HG03457 (cell line): ENCODE results near the gene PPP6R3.
"Not testable (repeated sequence)": the region's sequence is repeated elsewhere in the genome, so short reads cannot be mapped to it uniquely, and the experiment has no call there.

Experiments
- ATAC-seq: cut with Tn5 transposase; IDR thresholded peaks from one replicate; pipeline ENCODE4 v1.9.1; 2021; ENCODE audit warnings: moderate number of reproducible peaks; ENCODE audit not compliant: unreplicated experiment

PPP6R3 gene

GRCh38 chr11:68523033-68523432 lies 62.5 kb downstream of the PPP6R3 start:
- ATAC-seq = no peak

GRCh38 chr11:68523743-68524142 lies 63.2 kb downstream of the PPP6R3 start:
- no peak for ATAC-seq

GRCh38 chr11:68524213-68524612 lies 63.7 kb downstream of the PPP6R3 start:
- no peak for ATAC-seq

- ATAC-seq = no peak
Measured at GRCh38 chr11:68524681-68525080, 64.1 kb downstream of the PPP6R3 start.

GRCh38 chr11:68525336-68525735 lies 64.8 kb downstream of the PPP6R3 start:
- no peak for ATAC-seq

- ATAC-seq = no peak
Measured at GRCh38 chr11:68525930-68526329, 65.4 kb downstream of the PPP6R3 start.

- no peak for ATAC-seq
Measured at GRCh38 chr11:68527585-68527984, 67.0 kb downstream of the PPP6R3 start.

GRCh38 chr11:68528630-68529029 lies 68.1 kb downstream of the PPP6R3 start:
- no peak for ATAC-seq

GRCh38 chr11:68531129-68531693 lies 70.7 kb downstream of the PPP6R3 start:
- ATAC-seq = no peak

- ATAC-seq = no peak
Measured at GRCh38 chr11:68532727-68533369, 72.3 kb downstream of the PPP6R3 start.

- ATAC-seq = no peak
Measured at GRCh38 chr11:68533945-68534344, 73.4 kb downstream of the PPP6R3 start.

- ATAC-seq = no peak
Measured at GRCh38 chr11:68535098-68535497, 74.5 kb downstream of the PPP6R3 start.

GRCh38 chr11:68536706-68537105 lies 76.2 kb downstream of the PPP6R3 start:
- no peak for ATAC-seq

GRCh38 chr11:68538025-68538424 lies 77.5 kb downstream of the PPP6R3 start:
- ATAC-seq = no peak

- ATAC-seq = no peak
Measured at GRCh38 chr11:68539395-68539794, 78.8 kb downstream of the PPP6R3 start.

GRCh38 chr11:68540504-68540903 lies 80.0 kb downstream of the PPP6R3 start:
- ATAC-seq = not testable (repeated sequence)

GRCh38 chr11:68541116-68541515 lies 80.6 kb downstream of the PPP6R3 start:
- no peak for ATAC-seq

- ATAC-seq = no peak
Measured at GRCh38 chr11:68541991-68542390, 81.4 kb downstream of the PPP6R3 start.

- ATAC-seq = no peak
Measured at GRCh38 chr11:68542617-68543016, 82.1 kb downstream of the PPP6R3 start.

GRCh38 chr11:68543594-68543993 lies 83.0 kb downstream of the PPP6R3 start:
- no peak for ATAC-seq

GRCh38 chr11:68545347-68545746 lies 84.8 kb downstream of the PPP6R3 start:
- ATAC-seq = no peak

GRCh38 chr11:68545796-68546195 lies 85.2 kb downstream of the PPP6R3 start:
- no peak for ATAC-seq

- ATAC-seq = no peak
Measured at GRCh38 chr11:68546555-68546954, 86.0 kb downstream of the PPP6R3 start.
